ENCODE measurements around the gene COPS6. TPM values are rescaled to one million over a fixed set of nuclear protein-coding genes. Genes with fewer than 3 reads are reported as not detected.

The COPS6 gene
- total and polyA plus RNA-seq, 2 of the 4 experiments (the other 2 are of a cell fraction), result 185 to 325 TPM

DNA sequence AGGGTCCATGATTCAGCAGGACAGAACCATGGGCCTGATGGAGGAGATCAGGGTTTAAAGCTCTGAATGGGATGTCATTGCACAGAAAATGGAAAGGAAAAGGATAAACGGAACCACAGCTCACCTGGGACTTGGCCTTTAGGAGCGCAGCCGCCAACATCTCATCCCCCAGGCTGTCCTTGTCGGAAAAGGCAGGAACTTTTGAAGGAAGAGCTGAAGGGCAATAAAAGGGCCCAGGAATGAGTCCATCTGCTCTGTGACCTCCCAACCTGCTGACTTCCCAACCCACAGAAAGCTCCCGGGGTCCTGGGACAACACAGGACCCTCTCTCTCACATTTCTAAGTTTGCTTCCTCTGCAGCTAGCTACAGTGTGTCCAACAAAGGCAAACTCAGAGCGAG, 13.4 kb upstream of the COPS6 start:
- no peak overlapping the region for H3K56ac ChIP-seq (ENCODE audit: extremely low read depth, insufficient read depth, low read length)
- no peak overlapping the region for H2AK9ac ChIP-seq (replicated peaks; ENCODE audit: low read depth, low read length, poor library complexity)
- DNase-seq (no peak), ATAC-seq (ENCODE audit: low read depth) (no peak)
- peaks cover 29 to 64% of the 10 kb centered on the region in 2 experiments for H3K79me1 ChIP-seq (ENCODE audit: low read depth in 1 of 2, low read length in 2 of 2)
- TF ChIP-seq RAD21 (IDR thresholded peaks at IDR 0.05; ENCODE audit: low read length), result no peak
- no peak for TF ChIP-seq MAFK (IDR thresholded peaks at IDR 0.05; ENCODE audit: low read depth, low read length)
- no peak for TF ChIP-seq RCOR1 (IDR thresholded peaks at IDR 0.05; ENCODE audit: insufficient replicate concordance, low read length)
- no peak for TF ChIP-seq POLR2A (IDR thresholded peaks at IDR 0.05; ENCODE audit: low read depth, low read length)
- TF ChIP-seq MXI1 (IDR thresholded peaks at IDR 0.05; ENCODE audit: borderline replicate concordance, low read depth, low read length), result no peak
- TF ChIP-seq FOS (IDR thresholded peaks at IDR 0.05; ENCODE audit: low read depth, low read length), result no peak
- TF ChIP-seq NFE2L2 (IDR thresholded peaks at IDR 0.05; ENCODE audit: low read depth, low read length), result no peak
- TF ChIP-seq CHD1 (IDR thresholded peaks at IDR 0.05; ENCODE audit: low read depth, low read length), result no peak
- TF ChIP-seq CEBPB (IDR thresholded peaks at IDR 0.05; ENCODE audit: low read depth, low read length), result no peak
- TF ChIP-seq, protein P1, sequence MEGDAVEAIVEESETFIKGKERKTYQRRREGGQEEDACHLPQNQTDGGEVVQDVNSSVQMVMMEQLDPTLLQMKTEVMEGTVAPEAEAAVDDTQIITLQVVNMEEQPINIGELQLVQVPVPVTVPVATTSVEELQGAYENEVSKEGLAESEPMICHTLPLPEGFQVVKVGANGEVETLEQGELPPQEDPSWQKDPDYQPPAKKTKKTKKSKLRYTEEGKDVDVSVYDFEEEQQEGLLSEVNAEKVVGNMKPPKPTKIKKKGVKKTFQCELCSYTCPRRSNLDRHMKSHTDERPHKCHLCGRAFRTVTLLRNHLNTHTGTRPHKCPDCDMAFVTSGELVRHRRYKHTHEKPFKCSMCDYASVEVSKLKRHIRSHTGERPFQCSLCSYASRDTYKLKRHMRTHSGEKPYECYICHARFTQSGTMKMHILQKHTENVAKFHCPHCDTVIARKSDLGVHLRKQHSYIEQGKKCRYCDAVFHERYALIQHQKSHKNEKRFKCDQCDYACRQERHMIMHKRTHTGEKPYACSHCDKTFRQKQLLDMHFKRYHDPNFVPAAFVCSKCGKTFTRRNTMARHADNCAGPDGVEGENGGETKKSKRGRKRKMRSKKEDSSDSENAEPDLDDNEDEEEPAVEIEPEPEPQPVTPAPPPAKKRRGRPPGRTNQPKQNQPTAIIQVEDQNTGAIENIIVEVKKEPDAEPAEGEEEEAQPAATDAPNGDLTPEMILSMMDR (conservative IDR thresholded peaks at IDR 0.05; ENCODE audit: low read depth, low read length), result no peak
- no peaks in the 10 kb centered on the region for H3K27me3 ChIP-seq (ENCODE audit: control insufficient read depth, insufficient read depth, low read length)
- H3K9ac ChIP-seq (ENCODE audit: low read depth, low read length), result no peak overlapping the region
- H2BK15ac ChIP-seq (ENCODE audit: low read depth, low read length), result no peak overlapping the region
- H3K4ac ChIP-seq (ENCODE audit: low read depth, low read length), result no peak overlapping the region
- H3K4me1 ChIP-seq (ENCODE audit: control insufficient read depth, insufficient read depth, low read length), result peaks cover 3% of the 10 kb centered on the region; the same call in 1 of the 2 replicates
- peaks cover 84% of the 10 kb centered on the region for H3K36me3 ChIP-seq (ENCODE audit: control insufficient read depth, insufficient read depth, low read length)
- H4K5ac ChIP-seq (ENCODE audit: low read depth, low read length), result no peak overlapping the region
- H4K20me1 ChIP-seq (ENCODE audit: insufficient read depth, low read length), result peaks cover 20% of the 10 kb centered on the region
- intact Hi-C loops (cut with micrococcal nuclease), result no loop called here
- H3K9me1 ChIP-seq (ENCODE audit: insufficient read depth, low read length), result peaks cover 5% of the 10 kb centered on the region; the same call in 1 of the 2 replicates
- H3K4me2 ChIP-seq (ENCODE audit: low read depth, low read length), result no peak overlapping the region
- peaks cover 56% of the 10 kb centered on the region for H3K9me3 ChIP-seq (ENCODE audit: control insufficient read depth, insufficient read depth, low read length)
- H3K18ac ChIP-seq (ENCODE audit: low read depth, low read length), result no peak overlapping the region
- WGBS, 2 experiments (ENCODE audit: extremely low coverage in 2 of 2, insufficient read length in 1 of 2), result 93% methylated on average over 3 of the region's 6 CpGs; no CpG with 5 or more reads in 1 of the 2 experiments
- in situ Hi-C loops (cut with MboI; ENCODE audit: low sequenced_read_pairs), result no loop called here
- H4K8ac ChIP-seq (ENCODE audit: low read depth in 2 of 2, low read length in 2 of 2), result no peak overlapping the region
- ChIA-PET POLR2A (ENCODE audit: unreplicated experiment) (no interaction called here), CTCF (interaction anchor here (0.6 to 0.7 kb wide), 2 partner anchors 27 to 59 kb away, joined by 3 to 7 read pairs; no protein-coding TSS in a partner anchor)
- no peak overlapping the region for H2BK20ac ChIP-seq (ENCODE audit: low read depth, low read length)
- H3K14ac ChIP-seq (replicated peaks; ENCODE audit: low read depth, low read length), result no peak overlapping the region
- H2AFZ ChIP-seq (replicated peaks; ENCODE audit: low read length, poor library complexity), result no peak overlapping the region
- H3K27ac ChIP-seq (ENCODE audit: insufficient read depth, low read length), result no peak overlapping the region
- BruUV-seq (replicated peaks), result no TSS peak
- no peak overlapping the region for H2AK5ac ChIP-seq (ENCODE audit: low read depth, low read length)
- no peak overlapping the region for H4K91ac ChIP-seq (ENCODE audit: insufficient read depth, low read depth, low read length)
- no peak overlapping the region for H2BK5ac ChIP-seq (ENCODE audit: low read depth, low read length, poor library complexity, severe bottlenecking)
- no peak overlapping the region for H2BK120ac ChIP-seq (ENCODE audit: low read depth, low read length)
- H3K23ac ChIP-seq (ENCODE audit: low read depth, low read length), result no peak overlapping the region
- dilution Hi-C loops (cut with HindIII; ENCODE audit: low sequenced_read_pairs, unreplicated experiment), result no loop called here
- no peak overlapping the region for H3K4me3 ChIP-seq (ENCODE audit: insufficient read depth, low read depth, low read length)
